GM10266 (cell line): ENCODE results near the gene ATRX.
"Not testable (repeated sequence)": the region's sequence is repeated elsewhere in the genome, so short reads cannot be mapped to it uniquely, and the experiment has no call there.

Experiments
- DNase-seq: peaks from one replicate; pipeline ENCODE4 v3.0.0; 2012; ENCODE audit errors: extremely low spot score
- TF ChIP-seq, protein P1 (sequence below): IDR thresholded peaks from 2 replicates; pipeline ENCODE4 v1.5.1; 2012; ENCODE audit warnings: mild to moderate bottlenecking, low read depth; ENCODE audit not compliant: control insufficient read depth, insufficient read depth; ENCODE audit errors: missing control alignments

ATRX gene

DNA sequence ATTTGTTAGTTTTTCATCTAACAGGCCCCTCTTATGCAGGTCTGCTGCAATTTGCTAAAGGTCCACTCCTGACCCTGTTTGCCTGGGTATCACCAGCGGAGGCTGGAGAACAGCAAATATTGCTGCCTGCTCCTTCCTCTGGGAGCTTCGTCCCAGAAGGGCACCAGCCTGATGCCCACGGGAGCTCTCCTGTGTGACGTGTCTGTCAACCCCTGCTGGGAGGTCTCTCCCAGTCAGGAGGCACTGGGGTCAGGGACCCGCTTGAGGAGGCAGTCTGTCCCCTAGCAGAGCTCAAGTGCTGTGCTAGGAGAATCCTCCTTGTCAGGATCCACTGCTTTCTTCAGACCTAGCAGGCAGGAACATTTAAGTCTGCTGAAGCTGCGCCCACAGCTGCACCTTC, 30.5 kb downstream of the ATRX start:
- no peak for DNase-seq

DNA sequence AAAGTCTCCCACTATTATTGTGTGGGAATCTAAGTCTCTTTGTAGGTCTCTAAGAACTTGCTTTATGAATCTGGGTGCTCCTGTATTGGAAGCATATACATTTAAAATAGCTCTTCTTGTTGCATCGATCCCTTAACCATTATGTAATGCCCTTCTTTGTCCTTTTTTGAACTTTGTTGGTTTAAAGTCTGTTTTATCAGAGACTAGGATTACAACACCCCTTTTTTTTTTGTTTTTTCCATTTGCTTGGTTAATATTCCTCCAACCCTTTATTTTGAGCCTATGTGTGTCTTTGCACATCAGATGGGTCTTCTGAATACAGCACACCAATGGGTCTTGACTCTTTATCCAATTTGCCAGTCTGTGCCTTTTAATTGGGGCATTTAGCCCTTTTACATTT, 32.1 kb downstream of the ATRX start:
- not testable (repeated sequence) for DNase-seq

More for the DNA sequence above, 30.5 kb downstream of the ATRX start:
- TF ChIP-seq, protein P1, sequence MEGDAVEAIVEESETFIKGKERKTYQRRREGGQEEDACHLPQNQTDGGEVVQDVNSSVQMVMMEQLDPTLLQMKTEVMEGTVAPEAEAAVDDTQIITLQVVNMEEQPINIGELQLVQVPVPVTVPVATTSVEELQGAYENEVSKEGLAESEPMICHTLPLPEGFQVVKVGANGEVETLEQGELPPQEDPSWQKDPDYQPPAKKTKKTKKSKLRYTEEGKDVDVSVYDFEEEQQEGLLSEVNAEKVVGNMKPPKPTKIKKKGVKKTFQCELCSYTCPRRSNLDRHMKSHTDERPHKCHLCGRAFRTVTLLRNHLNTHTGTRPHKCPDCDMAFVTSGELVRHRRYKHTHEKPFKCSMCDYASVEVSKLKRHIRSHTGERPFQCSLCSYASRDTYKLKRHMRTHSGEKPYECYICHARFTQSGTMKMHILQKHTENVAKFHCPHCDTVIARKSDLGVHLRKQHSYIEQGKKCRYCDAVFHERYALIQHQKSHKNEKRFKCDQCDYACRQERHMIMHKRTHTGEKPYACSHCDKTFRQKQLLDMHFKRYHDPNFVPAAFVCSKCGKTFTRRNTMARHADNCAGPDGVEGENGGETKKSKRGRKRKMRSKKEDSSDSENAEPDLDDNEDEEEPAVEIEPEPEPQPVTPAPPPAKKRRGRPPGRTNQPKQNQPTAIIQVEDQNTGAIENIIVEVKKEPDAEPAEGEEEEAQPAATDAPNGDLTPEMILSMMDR: no peak

DNA sequence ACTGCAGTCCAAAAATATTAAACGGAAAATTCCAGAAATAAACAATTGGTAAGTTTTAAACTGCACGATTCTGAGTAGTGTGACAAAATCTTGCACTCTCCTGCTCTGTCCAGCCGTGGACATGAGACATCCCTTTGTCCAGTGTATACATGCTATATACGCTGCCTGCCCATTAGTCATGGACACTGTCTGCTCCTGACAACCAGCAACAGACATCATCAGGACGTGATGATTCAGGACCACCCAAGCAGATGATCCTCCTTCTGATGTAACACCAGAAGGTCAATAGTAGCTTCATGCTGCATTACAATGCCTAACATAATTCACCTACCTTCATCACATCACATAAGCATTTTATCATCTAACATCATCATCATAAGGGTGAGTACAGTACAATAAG, 36.3 kb downstream of the ATRX start:
- TF ChIP-seq, protein P1: no peak
- DNase-seq: no peak

DNA sequence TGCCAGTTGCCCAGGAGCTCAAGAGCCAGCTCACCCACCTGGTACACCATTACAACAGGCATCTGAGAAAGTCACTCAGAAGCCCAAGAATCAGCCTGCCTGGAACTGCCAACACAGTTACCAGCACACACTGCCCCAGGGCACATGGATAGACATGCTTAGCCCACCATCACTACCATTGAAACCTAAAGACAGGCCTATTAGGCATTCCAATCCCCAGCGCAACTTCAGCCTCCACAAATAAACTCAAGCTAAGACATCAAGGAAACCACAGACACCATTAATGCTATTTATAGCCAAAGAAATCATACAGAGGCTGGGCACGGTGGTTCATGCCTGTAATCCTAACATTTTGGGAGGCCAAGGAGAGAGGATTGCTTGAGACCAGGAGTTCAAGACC, 42.3 kb downstream of the ATRX start:
- DNase-seq: no peak
- TF ChIP-seq, protein P1: no peak

DNA sequence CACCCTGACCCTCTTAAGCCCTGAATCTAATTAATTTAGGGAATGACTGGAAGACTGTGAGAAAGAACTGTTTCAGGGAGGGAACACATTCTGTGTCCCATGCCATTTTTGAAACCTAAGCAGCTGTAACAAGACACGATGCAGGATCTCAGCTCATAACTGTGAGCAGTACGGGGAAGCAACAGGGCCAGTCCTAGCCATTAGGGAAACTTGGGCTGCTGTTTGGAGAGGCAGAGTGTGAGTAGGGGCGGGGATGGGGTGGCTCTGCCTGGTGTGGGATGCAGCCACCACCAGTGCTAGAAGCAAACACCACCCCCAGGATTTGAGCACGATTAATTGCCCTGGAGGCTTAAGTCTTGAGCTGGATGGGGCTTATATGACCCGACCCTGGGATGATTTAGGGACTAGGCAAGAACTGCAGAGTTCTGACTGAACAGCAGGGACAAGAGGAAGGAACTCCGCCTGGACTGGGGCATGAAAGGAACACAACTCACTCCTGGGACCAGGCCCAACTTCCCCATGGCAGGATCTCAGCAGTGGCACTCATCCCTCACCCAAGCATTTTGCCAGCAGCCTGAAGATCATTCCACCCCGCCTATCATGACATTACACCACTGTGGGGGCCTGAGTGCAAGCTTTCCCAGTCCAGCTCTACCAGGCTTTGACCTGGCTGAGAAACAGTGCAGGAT, 43.1 kb downstream of the ATRX start:
- TF ChIP-seq, protein P1: no peak
- no peak for DNase-seq

DNA sequence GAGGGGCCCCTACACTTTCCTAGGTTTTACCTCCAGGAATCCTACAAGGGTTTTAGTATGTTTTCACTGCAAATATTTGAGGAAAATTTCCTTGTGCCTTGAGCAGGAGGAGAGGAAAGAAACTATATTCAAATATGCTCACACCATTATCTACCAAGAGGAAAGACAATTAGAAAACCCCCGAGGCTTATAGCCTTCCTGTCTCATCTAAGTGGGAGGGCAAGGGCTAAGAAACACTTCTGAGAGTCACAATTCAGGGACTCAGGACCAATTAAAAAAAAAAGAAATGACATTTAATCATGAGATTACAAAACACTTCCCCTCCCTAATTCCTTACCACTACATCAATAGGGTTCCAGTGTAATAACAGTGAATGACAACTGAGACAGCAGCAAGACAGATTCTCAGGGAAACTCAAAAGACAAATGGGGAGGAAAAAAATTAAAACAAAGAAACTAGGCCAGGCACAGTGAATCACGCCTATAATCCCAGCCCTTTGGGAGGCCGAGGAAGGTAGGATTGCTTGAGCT, 45.6 kb downstream of the ATRX start:
- TF ChIP-seq, protein P1: no peak
- DNase-seq: no peak

DNA sequence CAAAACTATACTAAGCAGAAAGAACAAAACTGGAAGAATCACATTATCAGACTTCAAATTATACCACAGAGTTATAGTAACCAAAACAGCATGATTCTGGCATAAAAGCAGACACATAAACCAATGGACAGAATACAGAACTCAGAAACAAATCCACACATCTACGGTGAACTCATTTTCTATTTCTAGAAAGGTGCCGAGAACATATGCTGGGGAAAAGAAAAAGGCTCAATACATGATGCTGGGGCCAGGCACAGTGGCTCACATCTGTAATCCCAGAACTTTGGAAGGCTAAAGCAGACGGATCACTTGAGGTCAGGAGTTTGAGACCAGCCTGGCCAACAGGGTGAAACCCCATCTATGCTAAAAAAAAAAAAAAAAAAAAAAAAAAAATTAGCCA, 52.7 kb downstream of the ATRX start:
- TF ChIP-seq, protein P1: no peak
- DNase-seq: no peak
